ENCODE data around the gene ITGB7. TPM values are rescaled to one million over a fixed set of nuclear protein-coding genes. Genes with fewer than 3 reads are reported as not detected.

The ITGB7 gene
- polyA plus RNA-seq, 3 donors = 24.1 to 33.1 (median 28.4) TPM

DNA sequence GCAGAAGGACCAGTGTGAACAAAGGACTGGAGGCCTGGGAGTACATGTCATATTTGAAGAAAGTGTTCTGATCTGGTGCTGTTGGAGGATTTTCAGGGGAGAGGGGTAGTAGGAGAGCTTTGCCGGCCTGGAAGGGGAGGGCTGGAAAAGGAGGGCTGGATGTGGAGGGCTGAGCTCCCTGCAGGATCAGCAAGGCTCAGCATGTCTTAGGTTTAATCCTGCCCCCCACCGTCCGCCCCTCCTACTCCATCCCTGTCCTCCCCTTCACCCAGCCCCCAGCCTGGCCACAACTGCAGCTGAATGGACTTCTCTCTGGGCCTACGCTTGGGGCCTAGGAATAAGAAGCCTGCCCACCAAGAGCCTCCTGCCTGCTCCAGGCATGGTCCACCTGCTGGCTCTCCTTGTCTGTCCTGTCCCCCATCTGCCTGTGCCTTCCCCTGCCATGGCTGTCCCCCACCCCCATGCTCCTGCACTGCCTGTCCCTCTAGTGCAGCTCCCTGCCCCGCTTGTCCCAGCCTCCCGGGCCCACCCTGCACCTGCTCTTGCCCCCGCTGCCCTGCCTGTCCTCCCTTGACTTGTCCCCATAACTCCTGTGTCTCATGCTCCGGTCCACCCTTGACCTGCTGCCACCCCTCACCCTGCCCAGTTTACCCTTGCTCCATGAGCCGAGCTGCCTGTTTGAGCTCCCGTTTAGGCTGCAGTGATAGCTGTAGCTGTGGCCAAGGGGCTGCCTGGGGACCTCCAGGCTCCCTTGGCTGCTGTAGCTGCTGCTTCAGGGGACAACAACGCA lies 34.8 kb upstream of the ITGB7 start:
- H3K4me3 ChIP-seq (replicated peaks in 1 of 3; ENCODE audit: low read depth in 2 of 3, low read length in 3 of 3) = no peak overlapping the region
- H3K9ac ChIP-seq (ENCODE audit: insufficient read depth, low read length, poor library complexity, severe bottlenecking) = no peak overlapping the region
- H3K4me2 ChIP-seq (replicated peaks; ENCODE audit: extremely low read depth, low read length, poor library complexity, severe bottlenecking) = no peak overlapping the region
- no peak overlapping the region for H3K27ac Mint-ChIP-seq
- H3K79me2 ChIP-seq (ENCODE audit: insufficient read depth, low read length) = no peaks in the 10 kb centered on the region
- no peaks in the 10 kb centered on the region for H3K36me3 Mint-ChIP-seq
- H3K4me1 ChIP-seq (ENCODE audit: control insufficient read depth in 1 of 2, insufficient read depth in 2 of 2, low read length in 2 of 2) = peaks cover 8 to 12% of the 10 kb centered on the region in 2 donors
- H3K36me3 ChIP-seq (replicated peaks in 1 of 2; ENCODE audit: control insufficient read depth in 1 of 2, insufficient read depth in 2 of 2, low read length in 2 of 2) = no peaks in the 10 kb centered on the region
- H3K4me3 Mint-ChIP-seq = no peak overlapping the region
- TF ChIP-seq, protein P1, sequence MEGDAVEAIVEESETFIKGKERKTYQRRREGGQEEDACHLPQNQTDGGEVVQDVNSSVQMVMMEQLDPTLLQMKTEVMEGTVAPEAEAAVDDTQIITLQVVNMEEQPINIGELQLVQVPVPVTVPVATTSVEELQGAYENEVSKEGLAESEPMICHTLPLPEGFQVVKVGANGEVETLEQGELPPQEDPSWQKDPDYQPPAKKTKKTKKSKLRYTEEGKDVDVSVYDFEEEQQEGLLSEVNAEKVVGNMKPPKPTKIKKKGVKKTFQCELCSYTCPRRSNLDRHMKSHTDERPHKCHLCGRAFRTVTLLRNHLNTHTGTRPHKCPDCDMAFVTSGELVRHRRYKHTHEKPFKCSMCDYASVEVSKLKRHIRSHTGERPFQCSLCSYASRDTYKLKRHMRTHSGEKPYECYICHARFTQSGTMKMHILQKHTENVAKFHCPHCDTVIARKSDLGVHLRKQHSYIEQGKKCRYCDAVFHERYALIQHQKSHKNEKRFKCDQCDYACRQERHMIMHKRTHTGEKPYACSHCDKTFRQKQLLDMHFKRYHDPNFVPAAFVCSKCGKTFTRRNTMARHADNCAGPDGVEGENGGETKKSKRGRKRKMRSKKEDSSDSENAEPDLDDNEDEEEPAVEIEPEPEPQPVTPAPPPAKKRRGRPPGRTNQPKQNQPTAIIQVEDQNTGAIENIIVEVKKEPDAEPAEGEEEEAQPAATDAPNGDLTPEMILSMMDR (IDR thresholded peaks at IDR 0.05) = no peak
- WGBS (ENCODE audit: insufficient coverage) = 97% methylated on average over 10 of the region's 11 CpGs
- peaks cover 14% of the 10 kb centered on the region for H3K4me1 Mint-ChIP-seq
- no peak for DNase-seq
- peaks cover 0 to 5% of the 10 kb centered on the region in 2 donors for H3K27me3 ChIP-seq (ENCODE audit: control insufficient read depth in 2 of 2, insufficient read depth in 2 of 2, low read length in 2 of 2)
- H3K27me3 Mint-ChIP-seq (ENCODE audit: low read depth in 3 of 3) = peaks cover 6 to 15% (median 9%) of the 10 kb centered on the region in 3 donors
- H3K9me3 Mint-ChIP-seq = peaks cover 0 to 5% (median 0%) of the 10 kb centered on the region in 7 donors
- no peaks in the 10 kb centered on the region for H4K20me1 ChIP-seq (ENCODE audit: insufficient read depth, low read length)
- no peaks in the 10 kb centered on the region for H3K9me3 ChIP-seq (replicated peaks in 1 of 2; ENCODE audit: control insufficient read depth in 1 of 2, insufficient read depth in 1 of 2, low read length in 2 of 2)
- intact Hi-C loops (cut with micrococcal nuclease) = no loop called here
- H3K27ac ChIP-seq (ENCODE audit: low read depth in 1 of 2, low read length in 2 of 2) = no peak overlapping the region
- no peak overlapping the region for H2AFZ ChIP-seq (ENCODE audit: insufficient read depth, low read depth, low read length, poor library complexity, severe bottlenecking)

DNA sequence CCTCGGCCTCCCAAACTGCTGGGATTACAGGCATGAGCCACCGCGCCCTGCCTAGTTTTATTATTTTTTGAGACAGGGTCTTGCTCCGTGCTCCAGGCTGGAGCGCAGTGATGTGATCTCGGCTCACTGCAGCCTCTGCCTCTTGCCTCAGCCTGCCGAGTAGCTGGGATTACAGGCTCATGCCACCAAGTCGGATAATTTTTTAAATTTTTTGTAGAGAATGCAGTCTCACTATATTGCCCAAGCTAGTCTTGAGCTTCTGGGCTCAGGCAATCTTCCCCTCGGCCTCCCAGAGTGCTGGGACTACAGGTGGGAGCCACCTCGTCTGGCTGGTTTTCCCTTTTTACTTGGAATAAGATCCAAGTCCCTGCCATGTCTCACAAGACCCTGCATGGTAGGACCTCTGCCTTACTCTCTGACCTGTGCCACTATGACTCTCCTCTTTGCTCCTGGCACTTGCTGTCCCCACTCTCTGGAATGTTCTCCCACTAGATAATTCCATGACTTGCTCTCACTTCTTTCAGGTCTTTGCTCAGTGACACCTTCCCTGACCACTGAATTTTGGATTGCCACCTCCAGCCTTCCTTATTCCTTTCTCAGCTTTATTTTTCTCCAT lies 32.7 kb upstream of the ITGB7 start:
- H3K9ac ChIP-seq (ENCODE audit: insufficient read depth, low read length, poor library complexity, severe bottlenecking) = no peak overlapping the region
- no peaks in the 10 kb centered on the region for H4K20me1 ChIP-seq (ENCODE audit: insufficient read depth, low read length)
- TF ChIP-seq, protein P1 (IDR thresholded peaks at IDR 0.05) = no peak
- peaks cover 0 to 23% of the 10 kb centered on the region in 2 donors for H3K27me3 ChIP-seq (ENCODE audit: control insufficient read depth in 2 of 2, insufficient read depth in 2 of 2, low read length in 2 of 2)
- H3K36me3 Mint-ChIP-seq = peaks cover 0 to 1% of the 10 kb centered on the region in 2 donors
- peak overlapping the region in 1 of 7 donors; percentile 46 for H3K27ac Mint-ChIP-seq
- no peak overlapping the region for H2AFZ ChIP-seq (ENCODE audit: insufficient read depth, low read depth, low read length, poor library complexity, severe bottlenecking)
- H3K36me3 ChIP-seq (replicated peaks in 1 of 2; ENCODE audit: control insufficient read depth in 1 of 2, insufficient read depth in 2 of 2, low read length in 2 of 2) = no peaks in the 10 kb centered on the region
- intact Hi-C loops (cut with micrococcal nuclease) = no loop called here
- no peaks in the 10 kb centered on the region for H3K79me2 ChIP-seq (ENCODE audit: insufficient read depth, low read length)
- H3K27me3 Mint-ChIP-seq (ENCODE audit: low read depth in 3 of 3) = peaks cover 11 to 34% (median 20%) of the 10 kb centered on the region in 3 donors
- peaks cover 0 to 3% (median 0%) of the 10 kb centered on the region in 7 donors for H3K9me3 Mint-ChIP-seq
- no peaks in the 10 kb centered on the region for H3K9me3 ChIP-seq (replicated peaks in 1 of 2; ENCODE audit: control insufficient read depth in 1 of 2, insufficient read depth in 1 of 2, low read length in 2 of 2)
- no peak overlapping the region for H3K4me3 Mint-ChIP-seq
- peaks cover 13% of the 10 kb centered on the region for H3K4me1 Mint-ChIP-seq
- H3K4me1 ChIP-seq (ENCODE audit: control insufficient read depth in 1 of 2, insufficient read depth in 2 of 2, low read length in 2 of 2) = peaks cover 8 to 12% of the 10 kb centered on the region in 2 donors
- H3K4me3 ChIP-seq (replicated peaks in 1 of 3; ENCODE audit: low read depth in 2 of 3, low read length in 3 of 3) = no peak overlapping the region
- no peak overlapping the region for H3K4me2 ChIP-seq (replicated peaks; ENCODE audit: extremely low read depth, low read length, poor library complexity, severe bottlenecking)
- H3K27ac ChIP-seq (ENCODE audit: low read depth in 1 of 2, low read length in 2 of 2) = no peak overlapping the region
- WGBS (ENCODE audit: insufficient coverage) = 98% methylated on average over 10 of the region's 10 CpGs
- no peak for DNase-seq

All from CD14-positive monocyte (primary cell).